A673 (cell line): ENCODE measurements around the gene USP2.

Experiments used
- EZH2 ChIP-seq: fragments of 200-600 bp; sonication (generic); IDR thresholded peaks from 2 replicates; pipeline ENCODE4 v1.6.1; 2017; ENCODE audit warnings: borderline replicate concordance, low read depth, mild to moderate bottlenecking, mixed read lengths, antibody characterized with exemption, low read length; ENCODE audit not compliant: poor library complexity, severe bottlenecking
- TF ChIP-seq, protein P1 (sequence below): fragments of 300-800, 200-600 bp; sonication (generic); conservative IDR thresholded peaks from 2 replicates; pipeline ENCODE4 v1.5.1; 2017; ENCODE audit warnings: low read depth, mild to moderate bottlenecking, antibody characterized with exemption, low read length, moderate library complexity, mixed read lengths

- TF ChIP-seq, protein P1, sequence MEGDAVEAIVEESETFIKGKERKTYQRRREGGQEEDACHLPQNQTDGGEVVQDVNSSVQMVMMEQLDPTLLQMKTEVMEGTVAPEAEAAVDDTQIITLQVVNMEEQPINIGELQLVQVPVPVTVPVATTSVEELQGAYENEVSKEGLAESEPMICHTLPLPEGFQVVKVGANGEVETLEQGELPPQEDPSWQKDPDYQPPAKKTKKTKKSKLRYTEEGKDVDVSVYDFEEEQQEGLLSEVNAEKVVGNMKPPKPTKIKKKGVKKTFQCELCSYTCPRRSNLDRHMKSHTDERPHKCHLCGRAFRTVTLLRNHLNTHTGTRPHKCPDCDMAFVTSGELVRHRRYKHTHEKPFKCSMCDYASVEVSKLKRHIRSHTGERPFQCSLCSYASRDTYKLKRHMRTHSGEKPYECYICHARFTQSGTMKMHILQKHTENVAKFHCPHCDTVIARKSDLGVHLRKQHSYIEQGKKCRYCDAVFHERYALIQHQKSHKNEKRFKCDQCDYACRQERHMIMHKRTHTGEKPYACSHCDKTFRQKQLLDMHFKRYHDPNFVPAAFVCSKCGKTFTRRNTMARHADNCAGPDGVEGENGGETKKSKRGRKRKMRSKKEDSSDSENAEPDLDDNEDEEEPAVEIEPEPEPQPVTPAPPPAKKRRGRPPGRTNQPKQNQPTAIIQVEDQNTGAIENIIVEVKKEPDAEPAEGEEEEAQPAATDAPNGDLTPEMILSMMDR, result no peak
- no peak for TF ChIP-seq EZH2
Observed at GRCh38 chr11:119344291-119345010, 37.0 kb downstream of the USP2 start.
